Measurements from ENCODE around the gene MSH4. TPM values are rescaled to one million over a fixed set of nuclear protein-coding genes. Genes with fewer than 3 reads are reported as not detected.

Gene MSH4
- total and polyA plus RNA-seq, 12 donors, result 0.07 to 0.33 (median 0.22) TPM; not detected in 2

- WGBS, 4 donors, result 70 to 83% (median 77%) methylated on average over 1 of the region's 1 CpG
- H3K4me1 ChIP-seq (replicated peaks in 1 of 2), result no peaks in the 10 kb centered on the region
- no peak for DNase-seq
- H3K36me3 ChIP-seq (replicated peaks in 1 of 2), result no peaks in the 10 kb centered on the region
- intact Hi-C loops (cut with DNase I), result no loop called here
- H3K9me3 ChIP-seq (replicated peaks in 1 of 3), result no peaks in the 10 kb centered on the region
- no peaks in the 10 kb centered on the region for H3K27me3 ChIP-seq
- no peak overlapping the region for H3K4me3 ChIP-seq
- H3K27ac ChIP-seq, result no peak overlapping the region
- no peak for TF ChIP-seq POLR2A (IDR thresholded peaks at IDR 0.05)
- TF ChIP-seq, protein P1, sequence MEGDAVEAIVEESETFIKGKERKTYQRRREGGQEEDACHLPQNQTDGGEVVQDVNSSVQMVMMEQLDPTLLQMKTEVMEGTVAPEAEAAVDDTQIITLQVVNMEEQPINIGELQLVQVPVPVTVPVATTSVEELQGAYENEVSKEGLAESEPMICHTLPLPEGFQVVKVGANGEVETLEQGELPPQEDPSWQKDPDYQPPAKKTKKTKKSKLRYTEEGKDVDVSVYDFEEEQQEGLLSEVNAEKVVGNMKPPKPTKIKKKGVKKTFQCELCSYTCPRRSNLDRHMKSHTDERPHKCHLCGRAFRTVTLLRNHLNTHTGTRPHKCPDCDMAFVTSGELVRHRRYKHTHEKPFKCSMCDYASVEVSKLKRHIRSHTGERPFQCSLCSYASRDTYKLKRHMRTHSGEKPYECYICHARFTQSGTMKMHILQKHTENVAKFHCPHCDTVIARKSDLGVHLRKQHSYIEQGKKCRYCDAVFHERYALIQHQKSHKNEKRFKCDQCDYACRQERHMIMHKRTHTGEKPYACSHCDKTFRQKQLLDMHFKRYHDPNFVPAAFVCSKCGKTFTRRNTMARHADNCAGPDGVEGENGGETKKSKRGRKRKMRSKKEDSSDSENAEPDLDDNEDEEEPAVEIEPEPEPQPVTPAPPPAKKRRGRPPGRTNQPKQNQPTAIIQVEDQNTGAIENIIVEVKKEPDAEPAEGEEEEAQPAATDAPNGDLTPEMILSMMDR (IDR thresholded peaks at IDR 0.05), result no peak
Measured at GRCh38 chr1:75952016-75952415, 155.3 kb downstream of the MSH4 start.

DNA sequence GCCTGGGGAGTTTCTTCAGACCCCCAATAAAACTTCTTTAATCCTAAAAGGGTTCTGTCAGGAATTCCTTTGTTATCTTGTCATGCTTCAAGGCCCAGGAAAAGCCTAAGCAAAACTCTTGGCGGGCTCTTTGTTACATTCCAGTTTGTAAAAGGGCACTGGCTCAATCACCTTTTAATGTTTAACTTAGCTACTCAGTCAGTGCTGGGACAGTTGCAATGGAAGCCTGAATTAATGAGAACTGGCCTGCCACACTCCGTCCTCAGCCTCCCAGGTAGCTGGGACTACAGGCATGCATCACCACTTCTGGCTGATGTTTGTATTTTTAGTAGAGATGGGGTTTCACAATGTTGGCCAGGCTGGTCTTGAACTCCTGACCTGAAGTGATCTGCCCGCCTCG, 156.8 kb downstream of the MSH4 start:
- 82 to 94% (median 89%) methylated on average over 4 of the region's 4 CpGs for WGBS, 4 donors
- no peaks in the 10 kb centered on the region for H3K9me3 ChIP-seq (replicated peaks in 1 of 3)
- no peaks in the 10 kb centered on the region for H3K27me3 ChIP-seq
- intact Hi-C loops (cut with DNase I), result no loop called here
- DNase-seq, result no peak
- no peak overlapping the region for H3K4me3 ChIP-seq
- H3K4me1 ChIP-seq (replicated peaks in 1 of 2), result no peaks in the 10 kb centered on the region
- H3K27ac ChIP-seq, result no peak overlapping the region
- H3K36me3 ChIP-seq (replicated peaks in 1 of 2), result no peaks in the 10 kb centered on the region
- TF ChIP-seq, protein P1 (IDR thresholded peaks at IDR 0.05), result no peak
- no peak for TF ChIP-seq POLR2A (IDR thresholded peaks at IDR 0.05)

DNA sequence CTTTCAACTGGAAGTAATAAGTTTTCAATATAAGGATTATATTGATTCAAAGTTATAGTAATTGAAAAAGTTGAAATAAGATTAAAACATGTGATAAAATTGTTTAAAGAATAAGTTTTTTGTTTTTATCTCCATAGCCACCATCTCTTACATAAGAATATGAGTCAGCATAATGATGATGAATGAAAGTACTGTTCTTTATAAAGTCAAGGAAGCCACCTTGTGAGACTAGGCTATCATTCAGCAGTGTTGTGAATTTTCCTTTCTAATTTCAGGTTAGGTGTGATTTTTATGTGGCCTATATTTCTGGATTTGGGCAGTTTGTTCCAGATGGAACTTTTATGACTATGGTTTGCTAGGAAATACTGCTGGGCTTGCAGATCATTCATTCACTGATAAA, 157.9 kb downstream of the MSH4 start:
- TF ChIP-seq, protein P1 (IDR thresholded peaks at IDR 0.05), result no peak
- no peak for TF ChIP-seq POLR2A (IDR thresholded peaks at IDR 0.05)
- no peaks in the 10 kb centered on the region for H3K27me3 ChIP-seq
- no peaks in the 10 kb centered on the region for H3K36me3 ChIP-seq (replicated peaks in 1 of 2)
- H3K9me3 ChIP-seq (replicated peaks in 1 of 3), result no peaks in the 10 kb centered on the region
- intact Hi-C loops (cut with DNase I), result no loop called here
- H3K4me3 ChIP-seq, result no peak overlapping the region
- H3K4me1 ChIP-seq (replicated peaks in 1 of 2), result no peaks in the 10 kb centered on the region
- DNase-seq, result no peak
- H3K27ac ChIP-seq, result no peak overlapping the region

Small RNAs within 50 kb of the gene (small RNA-seq; reads per million reads assigned to genes)
- gene SNORD45A (0 reads per million in 2 donors), gene SNORD45B (0 reads per million in 2 donors), gene SNORD45C (0 reads per million in 2 donors)

Other genes starting within 250 kb of the MSH4 start
- 1 to 10 TPM in 1 of 9 donors, under 1 TPM in 8; 0.17 to 2.2 (median 0.47) TPM for gene SLC44A5, start 185.8 kb upstream of the MSH4 start, total RNA-seq
- 1 to 10 TPM in 1 of 3 donors, under 1 TPM in 2; 0.38 to 1.2 (median 0.80) TPM for gene SLC44A5, start 185.8 kb upstream of the MSH4 start, polyA plus RNA-seq
- 100 to 1,000 TPM in 5 of 9 donors, 10 to 100 TPM in 4; 86.1 to 196 (median 108) TPM for gene ACADM, start 72.2 kb upstream of the MSH4 start, total RNA-seq
- 100 to 1,000 TPM in 1 of 3 donors, 10 to 100 TPM in 2; 23.1 to 208 (median 23.5) TPM for gene ACADM, start 72.2 kb upstream of the MSH4 start, polyA plus RNA-seq
- gene RABGGTB, start 10.6 kb upstream of the MSH4 start, total RNA-seq, result 100 to 1,000 TPM in 2 of 9 donors, 10 to 100 TPM in 7; 37.6 to 159 (median 80.3) TPM
- 100 to 1,000 TPM in 1 of 3 donors, 10 to 100 TPM in 2; 46.2 to 170 (median 91.9) TPM for gene RABGGTB, start 10.6 kb upstream of the MSH4 start, polyA plus RNA-seq
- not detected for gene ASB17, start 135.5 kb downstream of the MSH4 start, total RNA-seq
- not detected for gene ASB17, start 135.5 kb downstream of the MSH4 start, polyA plus RNA-seq